8988T (cell line): ENCODE data around the gene INPP5A.

ENCODE experiments used
- DNase-seq: peaks from one replicate; pipeline ENCODE4 v3.0.0; 2011

INPP5A gene

DNA sequence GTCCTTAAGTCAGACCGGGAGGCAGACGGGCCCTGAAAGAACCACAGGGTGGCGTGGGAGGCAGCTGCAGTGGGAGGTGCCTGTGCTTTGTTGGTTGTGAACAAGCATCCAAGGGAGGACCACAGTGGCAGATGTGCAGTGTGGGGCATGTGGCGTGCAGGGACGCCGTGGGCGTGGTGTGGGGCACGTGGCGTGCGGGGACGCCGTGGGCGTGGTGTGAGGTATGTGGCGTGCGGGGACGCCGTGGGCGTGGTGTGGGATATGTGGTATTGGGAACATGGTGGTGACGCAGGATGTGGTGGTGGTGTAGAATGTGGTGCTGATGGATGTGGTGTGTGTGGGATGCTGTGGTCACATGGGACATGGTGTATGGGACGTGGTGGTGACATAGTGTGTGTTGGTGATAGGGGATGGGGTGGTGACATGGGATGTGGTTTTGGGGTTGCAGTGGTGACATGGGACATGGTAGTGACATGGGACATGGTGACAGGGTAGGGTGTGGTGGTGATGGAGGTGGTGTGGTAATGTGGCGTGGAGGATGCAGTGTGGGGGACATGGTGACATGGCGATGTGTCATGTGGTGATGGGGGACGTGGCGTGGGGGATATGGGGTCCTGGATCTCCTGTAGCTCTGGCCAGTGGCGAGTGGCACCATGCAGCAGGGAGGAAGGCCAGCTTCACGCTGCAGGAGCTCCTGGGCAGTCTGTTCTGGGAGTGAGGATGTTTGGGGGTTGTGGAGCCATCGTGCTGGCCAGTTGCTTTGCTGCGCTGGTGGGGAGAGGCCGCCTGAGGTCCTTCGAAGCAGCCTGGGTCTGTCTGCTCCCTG is 78.8 kb downstream of the INPP5A start:
- DNase-seq, result no peak

- no peak for DNase-seq
Observed at GRCh38 chr10:132616996-132617736, 79.6 kb downstream of the INPP5A start.

DNA sequence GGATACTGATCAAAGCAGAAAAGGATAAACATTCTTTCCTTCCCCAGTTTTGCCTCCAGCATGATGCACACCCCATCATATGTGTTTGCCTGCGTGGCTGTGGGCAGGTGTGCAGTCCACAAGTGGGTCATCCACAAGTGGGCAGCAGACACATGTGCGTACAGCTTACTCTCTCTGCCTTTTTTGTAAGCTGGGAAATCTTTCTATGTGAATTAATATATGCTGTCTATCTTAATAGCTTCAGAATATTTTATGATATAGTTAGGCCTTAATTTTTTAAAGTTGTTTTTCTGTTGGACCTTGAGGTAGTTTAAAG is 80.1 kb downstream of the INPP5A start:
- DNase-seq, result no peak

- no peak for DNase-seq
Observed at GRCh38 chr10:132618158-132618919, 80.8 kb downstream of the INPP5A start.

GRCh38 chr10:132619927-132620326 is 82.3 kb downstream of the INPP5A start:
- DNase-seq, result no peak

- DNase-seq, result no peak
Observed at GRCh38 chr10:132624061-132624846, 86.7 kb downstream of the INPP5A start.

GRCh38 chr10:132624847-132625471 is 87.4 kb downstream of the INPP5A start:
- DNase-seq, result no peak

DNA sequence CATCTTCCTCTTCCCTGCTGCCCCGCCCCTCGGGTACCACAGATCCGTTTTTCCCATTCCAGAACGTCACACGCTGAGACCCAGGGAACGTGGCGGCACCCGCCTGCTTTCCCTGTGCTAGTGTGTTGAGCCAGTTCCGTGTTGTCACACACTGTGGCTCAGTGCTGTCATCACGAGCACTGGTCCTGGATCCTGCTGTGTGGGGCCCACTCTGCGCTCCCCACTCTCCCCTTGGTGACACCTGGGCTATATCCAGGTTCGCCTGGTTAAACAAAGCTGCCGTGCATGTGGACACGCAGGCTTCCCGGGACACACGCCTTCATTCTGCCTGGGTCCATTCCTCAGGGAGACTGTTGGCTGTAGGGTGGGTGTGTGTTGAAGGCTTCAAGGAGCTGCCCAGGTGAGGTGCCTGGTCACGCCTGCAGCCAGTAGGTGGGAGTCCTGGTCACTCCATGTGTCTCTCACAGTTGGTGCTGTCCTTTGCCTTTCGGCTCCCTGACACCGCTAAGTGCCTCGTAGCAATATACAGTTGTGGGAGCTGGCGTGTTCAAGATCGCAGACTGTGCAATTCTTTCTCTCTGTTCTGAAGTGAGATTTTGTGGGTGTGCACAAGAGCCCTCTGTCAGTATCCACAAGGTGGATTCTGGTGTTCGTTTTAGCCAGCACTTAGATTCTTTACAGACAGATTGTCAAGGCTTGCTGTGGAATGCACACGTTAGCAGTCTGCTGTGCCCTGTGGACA is 88.6 kb downstream of the INPP5A start:
- no peak for DNase-seq

DNA sequence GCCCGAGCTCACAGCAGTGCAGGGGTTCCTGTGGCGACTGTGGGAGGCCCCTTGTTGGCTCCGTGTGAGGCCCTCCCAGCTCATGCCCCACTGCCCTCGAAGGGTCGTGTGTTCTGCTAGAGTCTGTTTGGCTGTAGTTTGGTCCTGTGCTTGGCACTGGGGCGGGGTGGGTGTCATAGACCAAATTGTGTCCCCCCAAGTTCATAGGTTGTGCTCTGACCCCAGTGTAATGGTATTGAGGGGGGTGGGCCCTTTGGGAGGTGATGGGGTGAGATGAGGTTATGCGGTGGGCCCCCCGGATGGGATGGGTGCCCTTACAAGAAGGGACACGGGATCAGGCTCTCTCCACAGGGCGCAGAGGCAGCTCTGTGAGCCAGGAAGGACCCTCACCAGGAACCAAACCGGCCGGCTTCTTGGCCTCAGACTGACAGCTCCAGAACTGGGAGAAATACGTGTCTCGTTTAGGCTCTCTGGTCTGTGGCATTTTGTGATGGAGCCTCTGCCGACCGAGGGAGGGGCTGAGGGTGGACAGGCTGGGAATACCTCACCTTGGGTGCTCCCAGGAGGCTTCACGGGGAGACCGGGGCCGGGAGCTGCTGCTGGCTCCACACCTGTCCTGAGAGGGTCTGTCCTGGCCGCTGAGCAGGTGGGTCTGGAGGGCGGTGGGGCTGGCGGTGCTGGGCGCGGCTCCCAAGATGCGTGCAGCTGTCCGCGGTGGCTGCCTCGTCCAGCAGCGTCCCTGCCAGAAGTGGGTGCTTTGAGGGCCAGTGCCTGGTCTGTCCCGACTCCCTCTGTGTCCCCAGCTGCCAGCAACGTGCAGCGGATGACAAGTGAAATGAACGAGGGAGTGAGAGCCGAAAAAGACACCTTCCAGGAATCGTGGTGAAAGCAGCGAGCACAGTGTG is 89.4 kb downstream of the INPP5A start:
- DNase-seq, result no peak

- DNase-seq, result no peak
Observed at GRCh38 chr10:132627666-132628531, 90.3 kb downstream of the INPP5A start.

- no peak for DNase-seq
Observed at GRCh38 chr10:132628966-132629900, 91.6 kb downstream of the INPP5A start.

DNA sequence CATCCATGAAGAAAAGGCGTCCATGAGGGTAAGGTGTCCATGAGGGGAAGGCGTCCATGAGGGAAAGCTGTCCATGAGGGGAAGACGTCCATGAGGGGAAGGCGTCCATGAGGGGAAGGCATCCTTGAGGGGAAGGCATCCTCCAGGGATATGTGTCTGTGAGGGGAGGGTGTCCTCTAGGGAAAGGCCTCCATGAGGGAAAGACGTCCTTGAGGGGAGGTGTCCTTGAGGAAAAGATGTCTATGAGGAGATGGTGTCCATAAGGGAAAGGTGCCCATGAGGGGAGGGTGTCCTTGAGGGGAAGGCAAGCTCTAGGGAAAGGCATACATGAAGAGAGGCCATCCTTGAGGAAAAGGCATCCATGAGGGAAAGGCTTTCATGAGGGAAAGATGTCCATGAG is 92.6 kb downstream of the INPP5A start:
- no peak for DNase-seq

- no peak for DNase-seq
Observed at GRCh38 chr10:132630666-132631337, 93.2 kb downstream of the INPP5A start.

- DNase-seq, result no peak
Observed at GRCh38 chr10:132631338-132631735, 93.8 kb downstream of the INPP5A start.

- DNase-seq, result no peak
Observed at GRCh38 chr10:132632091-132632561, 94.5 kb downstream of the INPP5A start.

DNA sequence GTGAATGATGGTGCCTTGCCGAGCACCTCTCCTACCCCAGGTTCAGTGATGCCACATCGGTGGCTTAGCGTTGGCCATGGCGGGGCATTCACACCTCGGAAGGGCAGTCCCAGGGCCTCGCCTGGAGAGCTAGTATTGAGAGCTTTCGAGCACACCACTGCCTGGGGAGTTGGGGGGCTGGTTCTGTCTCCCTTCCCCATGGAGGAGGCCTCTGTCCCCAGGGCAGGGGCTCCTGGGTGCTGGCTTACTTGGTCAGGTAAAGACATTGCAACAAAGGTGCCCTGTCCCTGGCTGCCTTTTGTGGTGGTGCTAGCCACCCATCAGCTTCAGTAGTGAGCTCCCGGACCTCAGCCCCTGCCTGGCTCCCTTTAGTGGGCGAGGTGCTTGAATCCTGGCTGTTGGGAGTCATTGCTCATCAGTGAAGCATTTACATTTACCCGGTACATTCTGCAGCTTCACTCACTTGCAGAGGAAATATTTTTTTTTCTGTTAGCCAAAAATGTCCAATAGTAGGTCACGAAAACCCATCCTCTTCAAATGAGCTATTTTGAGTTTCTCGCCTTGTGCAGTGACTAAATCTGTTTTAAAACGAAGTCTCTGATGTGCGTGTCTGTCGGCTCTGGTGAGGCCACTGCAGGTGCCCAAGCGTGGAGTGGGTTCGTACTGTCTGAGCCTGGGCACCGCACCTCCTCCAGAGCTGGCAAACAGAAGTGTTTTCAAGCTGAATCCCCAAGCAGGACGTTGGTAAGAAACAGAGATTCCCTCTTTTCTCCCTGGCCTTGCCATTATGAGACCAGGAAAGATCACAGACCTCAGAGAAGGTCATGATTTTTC is 95.5 kb downstream of the INPP5A start:
- no peak for DNase-seq
